ENCODE results near the gene PEPD. TPM values are rescaled to one million over a fixed set of nuclear protein-coding genes. Genes with fewer than 3 reads are reported as not detected.

Gene PEPD
- total RNA-seq, 1 experiment from 2014 or later: 40.5 TPM

DNA sequence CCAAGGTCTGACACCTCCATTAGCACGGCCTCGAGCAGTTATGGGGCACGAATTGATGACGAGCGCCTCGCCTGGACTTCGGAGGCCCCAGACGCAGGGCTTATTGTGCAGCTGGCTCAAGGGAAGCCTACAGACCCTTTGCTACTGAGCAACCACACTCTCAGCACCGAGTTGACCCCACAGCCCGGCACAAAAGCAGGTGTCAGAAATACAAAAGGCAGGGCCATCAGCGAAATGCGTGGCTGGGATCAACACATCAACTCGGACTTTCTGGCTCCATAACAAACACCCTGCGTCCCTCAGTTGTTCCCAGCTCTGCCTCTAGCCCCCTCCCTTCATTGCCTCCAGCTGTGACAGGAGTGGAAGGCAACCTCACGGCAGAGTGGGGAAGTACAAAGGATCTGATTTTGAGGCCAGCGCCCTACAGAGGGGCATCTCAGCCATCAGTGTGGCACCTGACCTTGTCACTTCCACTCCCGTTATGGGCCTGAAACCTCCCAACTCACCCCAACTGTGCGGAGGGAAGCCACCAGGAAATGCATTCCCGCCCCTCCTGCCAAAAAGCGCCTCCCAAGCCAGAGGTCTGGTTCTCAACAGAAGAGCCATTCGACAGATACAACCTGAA, 18.0 kb downstream of the PEPD start (continued):
- no peak for TF ChIP-seq FOSL1 (IDR thresholded peaks at IDR 0.05; ENCODE audit: low read depth)

DNA sequence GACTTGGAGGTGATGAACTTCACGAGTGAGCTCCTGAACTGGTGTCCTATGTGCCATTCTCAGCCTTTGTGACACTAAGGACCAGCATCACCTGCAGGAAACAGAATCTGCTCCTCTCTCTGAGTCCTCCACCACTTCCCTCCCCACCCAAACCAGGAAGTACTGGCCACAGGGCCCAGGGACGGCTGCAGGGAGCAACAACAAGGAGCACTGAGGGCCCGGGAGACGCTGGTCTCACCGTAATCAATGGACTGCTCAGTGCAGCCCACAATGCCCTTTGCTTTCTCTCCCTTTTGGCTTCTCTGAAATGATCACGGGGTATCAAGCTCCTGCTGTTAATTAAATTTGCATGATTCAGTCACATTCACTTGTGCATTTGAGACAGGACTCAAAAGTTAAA, 18.6 kb downstream of the PEPD start:
- H4K20me1 ChIP-seq (ENCODE audit: insufficient read depth): no peaks in the 10 kb centered on the region
- H2AFZ ChIP-seq (ENCODE audit: low read depth, low read length, poor library complexity, severe bottlenecking): no peak overlapping the region
- no peaks in the 10 kb centered on the region for H3K79me2 ChIP-seq (ENCODE audit: insufficient read depth, low read length)
- no peaks in the 10 kb centered on the region for H3K9me3 ChIP-seq (ENCODE audit: control insufficient read depth in 1 of 2, insufficient read depth in 1 of 2, low read depth in 1 of 2, low read length in 2 of 2)
- no peak overlapping the region for H3K9ac ChIP-seq (ENCODE audit: low read length)
- CTCF ChIA-PET: no interaction called here
- DNase-seq (ENCODE audit: low read depth, low spot score): no peak
- no peaks in the 10 kb centered on the region for H3K36me3 ChIP-seq (ENCODE audit: control insufficient read depth in 1 of 2, insufficient read depth in 2 of 2, low read length in 2 of 2)
- no peak overlapping the region for H3K4me3 ChIP-seq (replicated peaks in 1 of 2; ENCODE audit: low read depth in 1 of 2, low read length in 2 of 2)
- H3K27ac ChIP-seq (ENCODE audit: low read depth, low read length): no peak overlapping the region
- no TSS peak for BruUV-seq (replicated peaks)
- no peaks in the 10 kb centered on the region for H3K9me2 ChIP-seq (ENCODE audit: insufficient read depth)
- no peak for ATAC-seq
- RAD21 ChIA-PET (ENCODE audit: low non-redundant PET in 1 of 2, low total read pairs in 2 of 2, uncharacterized antibody in 2 of 2, unreplicated experiment in 2 of 2): no interaction called here
- H3K4me2 ChIP-seq (ENCODE audit: low read length): no peak overlapping the region
- no peaks in the 10 kb centered on the region for H3K4me1 ChIP-seq (ENCODE audit: control insufficient read depth in 1 of 2, insufficient read depth in 2 of 2, low read length in 2 of 2)
- POLR2A ChIA-PET: no interaction called here
- TF ChIP-seq POLR2AphosphoS5 (IDR thresholded peaks at IDR 0.05; ENCODE audit: low read depth, low read length): no peak
- no peak for TF ChIP-seq ZBTB33 (IDR thresholded peaks at IDR 0.05; ENCODE audit: extremely low read depth, insufficient replicate concordance, low read length)
- no peak for TF ChIP-seq EZH2 (IDR thresholded peaks at IDR 0.05)
- no peak for TF ChIP-seq TCF7L2 (IDR thresholded peaks at IDR 0.05; ENCODE audit: borderline replicate concordance, extremely low read depth, insufficient read depth, insufficient read length)
- TF ChIP-seq POLR2A (IDR thresholded peaks at IDR 0.05; ENCODE audit: borderline replicate concordance, extremely low read depth, insufficient read depth, insufficient read length): no peak
- no peak for TF ChIP-seq EZH2phosphoT487 (IDR thresholded peaks at IDR 0.05; ENCODE audit: borderline replicate concordance)
- no peak for TF ChIP-seq YY1 (IDR thresholded peaks at IDR 0.05; ENCODE audit: extremely low read depth, insufficient replicate concordance, low read depth, low read length)
- no peaks in the 10 kb centered on the region for H3K27me3 ChIP-seq (ENCODE audit: insufficient read depth, low read length)
- intact Hi-C loops (cut with micrococcal nuclease): no loop called here

Measured in HCT116 (cell line).